Pancreas (tissue), 10 donors: ENCODE data around the gene GSTO2. TPM values are rescaled to one million over a fixed set of nuclear protein-coding genes. Genes with fewer than 3 reads are reported as not detected.

Source experiments
- ATAC-seq, 4 donors: fragments of 200-7000 bp; cut with Tn5 transposase; one replicate each; pipeline versions ENCODE4 v1.8.0 to v1.9.1; 2020; ENCODE audit warnings: mild to moderate bottlenecking in 4 of 4, moderate library complexity in 4 of 4
- DNase-seq, 6 donors: peaks; one replicate each; pipeline ENCODE4 v3.0.0-alpha.2; 2020
- FAIRE-seq: peaks from 2 replicates; lab custom pipeline; 2012; peaks lifted over from hg19 to GRCh38; lab: Jason Lieb, UNC
- H3K27ac ChIP-seq, 4 donors: fragments of 200-600 bp; sonication (generic); 1 replicate in 3 of 4; 2 replicates in 1 of 4; pipeline versions ENCODE4 v1.5.0 to v1.8.0; 2020
- H3K27me3 ChIP-seq, 4 donors: fragments of 200-600 bp; one replicate each; pipeline ENCODE4 v1.8.0; 2021
- H3K36me3 ChIP-seq, 3 donors: fragments of 200-600 bp; sonication (generic) in 1 of 3; one replicate each; pipeline versions ENCODE4 v1.5.0 to v1.8.0; 2020 to 2021
- H3K4me1 ChIP-seq, 3 donors: fragments of 200-600 bp; one replicate each; pipeline ENCODE4 v1.8.0; 2021
- H3K4me3 ChIP-seq, 4 donors: fragments of 200-600 bp; sonication (generic) in 2 of 4; one replicate each; pipeline versions ENCODE4 v1.5.0 to v1.8.0; 2020 to 2021
- H3K9me3 ChIP-seq, 4 donors: fragments of 200-600 bp; one replicate each; pipeline ENCODE4 v1.8.0; 2021
- WGBS, 2 donors: extraction: QIAGEN DNeasy Blood & Tissue Kit; methylation state at CpG; one replicate each; pipeline ENCODE4 v1.1.7; 2013; 5-methylcytosine and 5-hydroxymethylcytosine counted together
- intact Hi-C, 3 donors: fragments of 100-400 bp; cut with DNase I; formaldehyde crosslinking; loops; one replicate each; pipeline versions ENCODE4 v1.11.1 to v1.14.2; 2022
- polyA plus RNA-seq, 2 donors: library from polyadenylated mRNA; stranded (reverse); fragments of 200-250 nt; gene quantifications; one replicate each; pipeline ENCODE4 v1.2.3, GENCODE V29; 2013
- total RNA-seq, 6 donors: library from RNA; stranded (reverse); fragmentation: NEBNext Ultra II Directional in 4 of 6; extraction: Animal tissue kit (Norgen Biotek cat#: 25700) in 4 of 6; gene quantifications; one replicate each; pipeline versions ENCODE4 v1.2.1 to v1.2.4, GENCODE V29; 2021 to 2023
- TF ChIP-seq, protein P1 (sequence below), 4 donors: fragments of 200-600 bp; sonication (generic) in 3 of 4; IDR thresholded peaks; one replicate each; pipeline versions ENCODE4 v1.5.0 to v1.8.0; 2021; ENCODE audit warnings: antibody characterized with exemption in 4 of 4
- donor health status: healthy with polysubstance abuse.
- donor health status: DM: no; HTN: no; CAD: no; lungs with moderate emphysema.
- donor health status: DM: no; HTN: no; CAD: no.
- donor health status: control.
- donor health status: control.
- donor health status: Bipolar disorder and iron deficiency.
- donor health status: DM: yes; HTN: yes; CAD: no.
- donor health status: DM: no; HTN: no; CAD: no.
- donor health status: DM: no; HTN: no; CAD: no.
- donor health status: DM: yes; HTN: yes; CAD: no.

GSTO2 gene
- total and polyA plus RNA-seq, 8 donors, result 13.8 to 28.1 (median 18.2) TPM

DNA sequence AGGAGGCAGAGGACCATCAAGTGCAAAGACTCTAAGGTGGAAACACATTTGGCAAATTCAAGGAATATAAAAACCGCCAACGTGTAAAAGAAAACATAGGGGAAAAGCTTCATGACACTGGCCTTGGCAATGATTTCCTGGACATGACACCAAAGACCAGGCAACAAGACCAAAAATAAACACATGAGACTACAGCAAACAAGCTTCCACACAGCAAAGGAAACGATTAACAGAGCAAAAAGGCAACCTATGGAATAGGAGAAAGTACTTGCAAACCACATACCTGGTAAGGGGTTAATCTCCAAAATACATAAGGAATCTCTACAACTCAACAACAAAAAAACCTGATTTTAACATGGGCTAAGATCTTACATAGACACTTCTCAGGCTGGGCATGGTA, 10.8 kb upstream of the GSTO2 start:
- TF ChIP-seq, protein P1, sequence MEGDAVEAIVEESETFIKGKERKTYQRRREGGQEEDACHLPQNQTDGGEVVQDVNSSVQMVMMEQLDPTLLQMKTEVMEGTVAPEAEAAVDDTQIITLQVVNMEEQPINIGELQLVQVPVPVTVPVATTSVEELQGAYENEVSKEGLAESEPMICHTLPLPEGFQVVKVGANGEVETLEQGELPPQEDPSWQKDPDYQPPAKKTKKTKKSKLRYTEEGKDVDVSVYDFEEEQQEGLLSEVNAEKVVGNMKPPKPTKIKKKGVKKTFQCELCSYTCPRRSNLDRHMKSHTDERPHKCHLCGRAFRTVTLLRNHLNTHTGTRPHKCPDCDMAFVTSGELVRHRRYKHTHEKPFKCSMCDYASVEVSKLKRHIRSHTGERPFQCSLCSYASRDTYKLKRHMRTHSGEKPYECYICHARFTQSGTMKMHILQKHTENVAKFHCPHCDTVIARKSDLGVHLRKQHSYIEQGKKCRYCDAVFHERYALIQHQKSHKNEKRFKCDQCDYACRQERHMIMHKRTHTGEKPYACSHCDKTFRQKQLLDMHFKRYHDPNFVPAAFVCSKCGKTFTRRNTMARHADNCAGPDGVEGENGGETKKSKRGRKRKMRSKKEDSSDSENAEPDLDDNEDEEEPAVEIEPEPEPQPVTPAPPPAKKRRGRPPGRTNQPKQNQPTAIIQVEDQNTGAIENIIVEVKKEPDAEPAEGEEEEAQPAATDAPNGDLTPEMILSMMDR (IDR thresholded peaks at IDR 0.05), result no peak
- Histone ChIP-seq H3K4me3 (no peak overlapping the region), H3K36me3 (peaks cover 0 to 4% (median 3%) of the 10 kb centered on the region in 3 donors), H3K27me3 (no peaks in the 10 kb centered on the region), H3K4me1 (peaks cover 7 to 30% (median 25%) of the 10 kb centered on the region in 3 donors), H3K9me3 (no peaks in the 10 kb centered on the region), H3K27ac (no peak overlapping the region)
- no peak for ATAC-seq
- no peak for FAIRE-seq
- no peak for DNase-seq
- intact Hi-C loops, result no loop called here
- WGBS, 2 donors, result 51 to 62% methylated on average over 3 of the region's 3 CpGs

DNA sequence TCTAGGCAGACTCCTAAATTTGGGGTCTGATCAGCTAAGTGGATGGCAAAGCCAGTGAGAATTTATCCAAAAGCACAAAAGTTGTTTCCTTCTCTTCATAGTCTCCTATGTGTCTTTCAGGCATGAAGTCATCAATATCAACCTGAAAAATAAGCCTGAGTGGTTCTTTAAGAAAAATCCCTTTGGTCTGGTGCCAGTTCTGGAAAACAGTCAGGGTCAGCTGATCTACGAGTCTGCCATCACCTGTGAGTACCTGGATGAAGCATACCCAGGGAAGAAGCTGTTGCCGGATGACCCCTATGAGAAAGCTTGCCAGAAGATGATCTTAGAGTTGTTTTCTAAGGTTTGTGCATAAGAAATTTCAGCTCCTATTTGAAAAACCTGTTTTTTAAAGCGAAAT, 9.5 kb upstream of the GSTO2 start:
- no peak for DNase-seq
- Histone ChIP-seq H3K27me3 (no peaks in the 10 kb centered on the region), H3K9me3 (no peaks in the 10 kb centered on the region), H3K4me3 (no peak overlapping the region), H3K36me3 (peaks cover 0 to 7% (median 3%) of the 10 kb centered on the region in 3 donors), H3K27ac (no peak overlapping the region), H3K4me1 (peaks cover 5 to 35% (median 16%) of the 10 kb centered on the region in 3 donors)
- no peak for ATAC-seq
- WGBS, 2 donors, result 52 to 60% methylated on average over 3 of the region's 3 CpGs
- intact Hi-C loops, result no loop called here
- no peak for FAIRE-seq
- TF ChIP-seq, protein P1 (IDR thresholded peaks at IDR 0.05), result no peak

DNA sequence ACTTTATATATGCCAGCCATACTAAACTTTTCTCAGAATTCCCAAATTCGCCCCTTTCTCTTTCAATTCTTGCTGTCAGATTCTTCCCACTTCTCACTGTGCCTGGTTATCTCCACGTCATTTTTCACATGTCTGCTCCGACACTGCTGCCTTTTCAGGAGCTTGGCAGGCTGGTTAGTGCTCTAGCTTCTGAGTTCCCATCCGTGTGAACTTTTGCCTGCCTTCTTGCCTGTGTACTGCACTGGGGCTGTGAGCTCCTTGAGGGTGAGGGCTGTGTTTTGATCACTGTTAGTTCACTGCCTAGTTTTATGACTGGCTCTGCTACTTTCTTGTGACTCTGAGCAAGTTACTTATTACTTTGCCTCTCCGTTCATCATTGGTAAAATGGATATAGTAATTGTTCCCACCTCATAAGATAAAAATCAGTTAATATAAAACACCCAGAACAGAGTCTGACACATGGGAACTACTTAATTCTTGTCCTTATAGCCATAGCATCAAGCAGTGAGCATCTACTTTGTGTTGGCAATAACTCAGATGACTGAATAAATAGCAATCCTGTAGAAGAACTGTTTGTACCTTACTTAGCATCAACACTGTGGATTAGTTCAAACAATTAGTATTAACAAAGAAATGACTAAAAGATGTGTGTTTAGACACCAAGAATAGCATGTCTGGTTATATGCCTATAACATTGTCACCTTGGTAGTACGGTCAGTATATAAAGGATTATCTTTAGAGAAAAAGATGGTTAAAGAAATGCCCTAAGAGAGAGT, 8.8 kb upstream of the GSTO2 start:
- Histone ChIP-seq H3K9me3 (no peaks in the 10 kb centered on the region), H3K4me3 (no peak overlapping the region), H3K36me3 (peaks cover 0 to 9% (median 7%) of the 10 kb centered on the region in 3 donors), H3K4me1 (peaks cover 5 to 35% (median 16%) of the 10 kb centered on the region in 3 donors), H3K27ac (no peak overlapping the region), H3K27me3 (no peaks in the 10 kb centered on the region)
- TF ChIP-seq, protein P1 (IDR thresholded peaks at IDR 0.05), result no peak
- intact Hi-C loops, result no loop called here
- WGBS, 2 donors, result 60 to 66% methylated on average over 6 of the region's 6 CpGs
- FAIRE-seq, result no peak
- DNase-seq, result no peak
- no peak for ATAC-seq

DNA sequence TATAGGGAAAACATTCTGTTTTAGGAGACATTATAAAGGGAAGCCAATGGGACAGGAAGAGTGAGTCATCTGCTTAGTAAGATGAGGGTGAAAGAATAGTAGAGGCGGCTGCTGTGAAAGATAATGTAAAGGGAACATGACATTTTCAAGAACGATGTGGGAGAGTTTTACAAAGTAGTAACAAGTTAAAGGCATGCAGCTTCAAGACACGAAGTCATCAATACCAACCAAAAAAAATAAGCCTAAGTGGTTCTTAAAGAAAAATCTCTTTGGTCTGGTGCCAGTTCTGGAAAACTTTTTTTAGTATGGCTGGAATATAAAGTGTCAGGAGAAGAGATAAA, 8.2 kb upstream of the GSTO2 start:
- no peak for FAIRE-seq
- no peak for DNase-seq
- Histone ChIP-seq H3K9me3 (no peaks in the 10 kb centered on the region), H3K27ac (peak overlapping the region in 1 of 4 donors; percentile 17), H3K36me3 (peaks cover 0 to 14% (median 9%) of the 10 kb centered on the region in 3 donors), H3K27me3 (no peaks in the 10 kb centered on the region), H3K4me3 (no peak overlapping the region), H3K4me1 (peaks cover 5 to 35% (median 16%) of the 10 kb centered on the region in 3 donors)
- TF ChIP-seq, protein P1 (IDR thresholded peaks at IDR 0.05), result no peak
- intact Hi-C loops, result no loop called here
- 44 to 65% methylated on average over 3 of the region's 3 CpGs for WGBS, 2 donors
- no peak for ATAC-seq

DNA sequence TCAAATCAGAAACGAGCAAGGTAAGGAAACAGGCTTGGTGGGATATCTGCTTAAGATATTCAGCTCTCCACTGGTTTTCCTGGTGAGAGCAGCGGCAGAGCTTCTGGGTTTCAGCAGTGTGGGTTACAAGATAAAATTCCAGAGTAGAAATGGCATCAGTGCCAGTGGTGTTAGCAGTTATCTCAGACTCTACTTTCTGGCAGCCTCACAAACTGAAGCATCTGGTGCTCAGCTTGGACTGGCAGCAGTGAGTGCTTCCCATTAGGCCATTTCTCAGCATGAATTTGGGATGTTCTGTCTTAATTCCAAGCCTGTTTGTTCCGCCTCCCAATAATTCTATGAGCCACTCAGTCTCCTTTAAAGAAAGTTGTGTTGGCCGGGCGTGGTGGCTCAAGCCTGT, 6.9 kb upstream of the GSTO2 start:
- H3K27me3 ChIP-seq, result no peaks in the 10 kb centered on the region
- peaks cover 0 to 25% (median 9%) of the 10 kb centered on the region in 3 donors for H3K36me3 ChIP-seq
- no peaks in the 10 kb centered on the region for H3K9me3 ChIP-seq
- DNase-seq, result no peak
- peaks cover 0 to 24% (median 5%) of the 10 kb centered on the region in 3 donors for H3K4me1 ChIP-seq
- H3K4me3 ChIP-seq, result no peak overlapping the region
- no peak overlapping the region for H3K27ac ChIP-seq
- TF ChIP-seq, protein P1 (IDR thresholded peaks at IDR 0.05), result no peak
- ATAC-seq, result no peak
- WGBS, 2 donors, result 76 to 81% methylated on average over 5 of the region's 5 CpGs
- intact Hi-C loops, result no loop called here
- FAIRE-seq, result no peak
